ENCODE results near the gene DGCR8. TPM values are rescaled to one million over a fixed set of nuclear protein-coding genes. Genes with fewer than 3 reads are reported as not detected.

DGCR8 gene
- total RNA-seq, 2 experiments from 2014 or later: 17.8 to 18.5 TPM

DNA sequence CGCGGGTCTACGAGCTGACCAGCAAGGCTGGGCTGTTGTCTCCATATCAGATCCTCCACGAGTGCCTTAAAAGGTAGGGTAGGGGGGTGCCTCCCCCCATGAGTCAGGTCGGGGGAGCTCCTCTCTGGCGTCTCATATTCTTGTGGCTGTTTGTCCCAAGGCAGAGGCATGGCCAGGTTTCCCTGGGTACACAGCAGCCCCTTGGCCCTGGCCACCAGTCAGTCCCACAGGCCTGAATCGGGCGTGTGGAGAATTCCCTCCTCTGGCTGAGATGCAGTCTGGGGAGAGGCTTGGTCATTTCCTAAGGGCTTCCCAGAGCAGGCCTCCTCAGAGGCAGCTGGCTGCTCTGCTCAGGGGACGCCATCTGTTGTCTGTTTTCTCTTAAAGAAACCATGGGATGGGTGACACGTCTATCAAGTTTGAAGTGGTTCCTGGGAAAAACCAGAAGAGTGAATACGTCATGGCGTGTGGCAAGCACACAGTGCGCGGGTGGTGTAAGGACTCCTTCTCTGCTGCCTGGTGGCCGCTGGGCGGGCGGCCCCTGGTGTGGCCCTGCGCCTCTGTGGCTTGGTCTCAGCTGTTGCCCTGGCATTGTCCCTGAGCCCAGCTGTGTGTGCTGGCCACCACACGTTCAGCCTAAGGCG lies 26.3 kb downstream of the DGCR8 start:
- no peaks in the 10 kb centered on the region for H3K9me3 Mint-ChIP-seq
- Histone ChIP-seq H3K27ac (ENCODE audit: low read depth in 1 of 2, low read length in 2 of 2) (no peak overlapping the region), H3K27me3 (ENCODE audit: control insufficient read depth in 1 of 2, insufficient read depth in 2 of 2, low read length in 2 of 2) (no peaks in the 10 kb centered on the region), H3K4me3 (ENCODE audit: low read length) (no peak overlapping the region), H3K9me3 (ENCODE audit: control insufficient read depth in 1 of 2, insufficient read depth in 1 of 2, low read length in 2 of 2) (no peaks in the 10 kb centered on the region), H3K36me3 (ENCODE audit: insufficient read depth, low read length) (peaks cover 68% of the 10 kb centered on the region), H3K4me1 (ENCODE audit: insufficient read depth, low read length) (peaks cover 8% of the 10 kb centered on the region)
- no peak overlapping the region for H3K27ac Mint-ChIP-seq
- ATAC-seq (ENCODE audit: poor library complexity): no peak
- peaks cover 22% of the 10 kb centered on the region for H3K4me1 Mint-ChIP-seq (ENCODE audit: low read depth)
- no peaks in the 10 kb centered on the region for H3K27me3 Mint-ChIP-seq
- no peak for DNase-seq
- TF ChIP-seq, protein P1, sequence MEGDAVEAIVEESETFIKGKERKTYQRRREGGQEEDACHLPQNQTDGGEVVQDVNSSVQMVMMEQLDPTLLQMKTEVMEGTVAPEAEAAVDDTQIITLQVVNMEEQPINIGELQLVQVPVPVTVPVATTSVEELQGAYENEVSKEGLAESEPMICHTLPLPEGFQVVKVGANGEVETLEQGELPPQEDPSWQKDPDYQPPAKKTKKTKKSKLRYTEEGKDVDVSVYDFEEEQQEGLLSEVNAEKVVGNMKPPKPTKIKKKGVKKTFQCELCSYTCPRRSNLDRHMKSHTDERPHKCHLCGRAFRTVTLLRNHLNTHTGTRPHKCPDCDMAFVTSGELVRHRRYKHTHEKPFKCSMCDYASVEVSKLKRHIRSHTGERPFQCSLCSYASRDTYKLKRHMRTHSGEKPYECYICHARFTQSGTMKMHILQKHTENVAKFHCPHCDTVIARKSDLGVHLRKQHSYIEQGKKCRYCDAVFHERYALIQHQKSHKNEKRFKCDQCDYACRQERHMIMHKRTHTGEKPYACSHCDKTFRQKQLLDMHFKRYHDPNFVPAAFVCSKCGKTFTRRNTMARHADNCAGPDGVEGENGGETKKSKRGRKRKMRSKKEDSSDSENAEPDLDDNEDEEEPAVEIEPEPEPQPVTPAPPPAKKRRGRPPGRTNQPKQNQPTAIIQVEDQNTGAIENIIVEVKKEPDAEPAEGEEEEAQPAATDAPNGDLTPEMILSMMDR (IDR thresholded peaks at IDR 0.05): no peak
- POLR2A ChIA-PET: interaction anchor here (0.6 to 1.3 kb wide), 2 partner anchors 10 to 67 kb away, joined by 3 read pairs; partner anchors contain the start of gene RANBP1
- no peak overlapping the region for H3K4me3 Mint-ChIP-seq
- CTCF ChIA-PET: no interaction called here
- intact Hi-C loops (cut with DNase I, micrococcal nuclease): loop anchor here in 1 of 2 experiments (10.0 kb wide), 1 partner anchor 812 kb away; the partner anchor contains the start of gene CLTCL1
- peaks cover 55% of the 10 kb centered on the region for H3K36me3 Mint-ChIP-seq (ENCODE audit: low read depth)

DNA sequence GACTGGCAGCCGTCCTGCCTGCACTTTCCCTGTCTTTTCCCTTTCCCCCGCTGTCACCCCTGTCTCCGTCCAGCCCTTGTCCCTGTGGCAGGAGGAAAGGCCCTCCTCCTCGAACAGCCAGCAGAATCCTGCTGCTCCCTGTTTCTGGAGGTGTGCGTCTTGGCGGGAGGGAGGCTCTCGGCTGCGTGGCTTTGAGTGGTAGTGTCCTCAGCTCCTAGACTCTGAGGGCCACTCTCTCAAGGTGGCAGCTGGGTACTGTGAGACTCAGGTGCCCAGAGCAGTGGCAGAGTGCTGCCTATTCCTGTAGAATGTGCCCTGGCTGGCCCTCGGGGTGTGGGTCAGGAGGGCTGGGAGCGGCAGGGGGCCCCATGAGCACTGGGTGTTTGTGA lies 26.8 kb downstream of the DGCR8 start:
- H3K4me3 ChIP-seq (ENCODE audit: low read length): no peak overlapping the region
- peaks cover 9% of the 10 kb centered on the region for H3K4me1 ChIP-seq (ENCODE audit: insufficient read depth, low read length)
- no peaks in the 10 kb centered on the region for H3K9me3 ChIP-seq (ENCODE audit: control insufficient read depth in 1 of 2, insufficient read depth in 1 of 2, low read length in 2 of 2)
- Mint-ChIP-seq H3K27me3 (no peaks in the 10 kb centered on the region), H3K9me3 (no peaks in the 10 kb centered on the region), H3K4me3 (no peak overlapping the region), H3K27ac (no peak overlapping the region), H3K36me3 (ENCODE audit: low read depth) (peaks cover 59% of the 10 kb centered on the region), H3K4me1 (ENCODE audit: low read depth) (peaks cover 17% of the 10 kb centered on the region)
- no peak for ATAC-seq (ENCODE audit: poor library complexity)
- no peak overlapping the region for H3K27ac ChIP-seq (ENCODE audit: low read depth in 1 of 2, low read length in 2 of 2)
- POLR2A ChIA-PET: no interaction called here
- no peak for DNase-seq
- intact Hi-C loops (cut with DNase I, micrococcal nuclease): loop anchor here in 1 of 2 experiments (10.0 kb wide), 1 partner anchor 812 kb away; the partner anchor contains the start of gene CLTCL1
- TF ChIP-seq, protein P1 (IDR thresholded peaks at IDR 0.05): no peak
- no peaks in the 10 kb centered on the region for H3K27me3 ChIP-seq (ENCODE audit: control insufficient read depth in 1 of 2, insufficient read depth in 2 of 2, low read length in 2 of 2)
- CTCF ChIA-PET: no interaction called here
- peaks cover 69% of the 10 kb centered on the region for H3K36me3 ChIP-seq (ENCODE audit: insufficient read depth, low read length)

DNA sequence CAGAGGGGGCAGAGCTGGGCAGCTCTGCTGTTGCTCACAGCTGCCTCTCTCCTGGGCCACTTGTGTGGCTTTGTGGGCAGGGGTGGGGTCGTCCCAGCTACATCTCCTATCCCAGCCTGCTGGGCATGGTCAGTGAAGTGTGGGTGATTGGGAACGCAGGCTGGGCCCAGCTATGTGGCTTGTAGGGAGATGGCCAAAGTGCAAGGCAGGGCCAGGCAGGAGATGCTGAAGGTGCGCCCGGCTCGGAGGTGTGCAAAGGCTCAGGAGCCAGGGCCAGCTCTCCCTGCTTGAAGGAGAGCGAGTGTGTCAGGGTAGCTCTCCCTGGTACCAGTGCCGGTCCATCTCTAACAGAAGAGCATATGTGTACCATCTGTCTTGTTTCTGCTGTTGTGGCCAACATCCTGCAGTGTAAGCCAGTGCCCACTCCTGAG lies 27.4 kb downstream of the DGCR8 start:
- TF ChIP-seq, protein P1 (IDR thresholded peaks at IDR 0.05): no peak
- intact Hi-C loops (cut with DNase I, micrococcal nuclease): loop anchor here in 1 of 2 experiments (10.0 kb wide), 1 partner anchor 813 kb away; the partner anchor contains the start of gene CLTCL1
- CTCF ChIA-PET: no interaction called here
- Mint-ChIP-seq H3K27ac (peak overlapping the region; percentile 51), H3K36me3 (ENCODE audit: low read depth) (peaks cover 63% of the 10 kb centered on the region), H3K4me1 (ENCODE audit: low read depth) (peaks cover 15% of the 10 kb centered on the region), H3K9me3 (no peaks in the 10 kb centered on the region), H3K4me3 (no peak overlapping the region), H3K27me3 (no peaks in the 10 kb centered on the region)
- Histone ChIP-seq H3K4me1 (ENCODE audit: insufficient read depth, low read length) (peaks cover 15% of the 10 kb centered on the region), H3K4me3 (ENCODE audit: low read length) (no peak overlapping the region), H3K27me3 (ENCODE audit: control insufficient read depth in 1 of 2, insufficient read depth in 2 of 2, low read length in 2 of 2) (no peaks in the 10 kb centered on the region), H3K27ac (ENCODE audit: low read depth in 1 of 2, low read length in 2 of 2) (no peak overlapping the region), H3K9me3 (ENCODE audit: control insufficient read depth in 1 of 2, insufficient read depth in 1 of 2, low read length in 2 of 2) (no peaks in the 10 kb centered on the region), H3K36me3 (ENCODE audit: insufficient read depth, low read length) (peaks cover 75% of the 10 kb centered on the region)
- POLR2A ChIA-PET: no interaction called here
- ATAC-seq (ENCODE audit: poor library complexity) (no peak), DNase-seq (no peak)

All from CD4-positive, alpha-beta T cell (primary cell).